HepG2 (cell line): ENCODE data around the gene CDC42BPG. TPM values are rescaled to one million over a fixed set of nuclear protein-coding genes. Genes with fewer than 3 reads are reported as not detected.

Experiments
- ATAC-seq: fragments of 200-7000 bp; cut with Tn5 transposase; 3 replicates; pipeline ENCODE4 v1.9.1; 2020; ENCODE audit warnings: mild to moderate bottlenecking, moderate library complexity
- BruUV-seq: library from RNA; stranded (reverse); fragments of 400-500 nt; replicated peaks from 2 replicates; lab custom pipeline; 2021; lab: Mats Ljungman, UMichigan
- CTCF ChIA-PET: fragments of 300-600 bp; formaldehyde crosslinking; extraction: SDS; loops from one replicate; lab custom pipeline; 2021; ENCODE audit warnings: low total read pairs, inconsistent platforms, low intra/inter-chr PET ratio; lab: Yijun Ruan, JAX
- POLR2A ChIA-PET: fragments of 350-600 bp; sonication (Branson Sonifier 250); formaldehyde crosslinking; loops from one replicate; lab custom pipeline; 2020; ENCODE audit warnings: antibody characterized with exemption, inconsistent platforms; lab: Yijun Ruan, JAX
- DNase-seq: peaks from one replicate; pipeline ENCODE4 v3.0.0-alpha.2; 2015; ENCODE audit warnings: low spot score
- FAIRE-seq: peaks from 3 replicates; lab custom pipeline; 2011; peaks lifted over from hg19 to GRCh38; lab: Jason Lieb, UNC
- H2AFZ ChIP-seq: one replicate; pipeline ENCODE4 v1.6.1; 2011; ENCODE audit warnings: low read length, inconsistent platforms
- H3K27ac ChIP-seq: fragments of 300-600 bp; 3 replicates; pipeline ENCODE4 v1.8.0; 2011; ENCODE audit warnings: mixed run types, mild to moderate bottlenecking, mixed read lengths, low read length, inconsistent platforms; ENCODE audit not compliant: insufficient read depth; ENCODE audit errors: extremely low read length
- H3K27me3 ChIP-seq, 2 experiments: fragments of 200-600 bp in 1 of 2; 2 replicates in 1 of 2; 3 replicates in 1 of 2; pipeline versions ENCODE4 v1.6.0 to v1.8.0; 2011; ENCODE audit warnings: low read length in 2 of 2, mild to moderate bottlenecking in 2 of 2, moderate library complexity in 2 of 2, inconsistent platforms in 1 of 2; ENCODE audit not compliant: insufficient read depth in 2 of 2, control insufficient read depth in 1 of 2
- H3K36me3 ChIP-seq, 2 experiments: fragments of 200-600 bp in 1 of 2; replicated peaks in 1 of 2; 2 replicates in 1 of 2; 3 replicates in 1 of 2; pipeline versions ENCODE4 v1.5.1 to v1.8.0; 2011; ENCODE audit warnings: low read length in 2 of 2, inconsistent platforms in 1 of 2; ENCODE audit not compliant: insufficient read depth in 2 of 2, control insufficient read depth in 1 of 2
- H3K4me1 ChIP-seq: 2 replicates; pipeline ENCODE4 v1.5.1; 2012; ENCODE audit warnings: low read length, inconsistent platforms; ENCODE audit not compliant: insufficient read depth
- H3K4me2 ChIP-seq: 2 replicates; pipeline ENCODE4 v1.6.0; 2011; ENCODE audit warnings: low read depth, low read length, inconsistent platforms
- H3K4me3 ChIP-seq, 3 experiments: fragments of 200-600 bp in 1 of 3; sonication (generic), shearing (Covaris generic) in 1 of 3; replicated peaks in 1 of 3; 2 replicates each; pipeline ENCODE4 v1.5.1; 2011 to 2016; ENCODE audit warnings: low read length in 3 of 3, inconsistent platforms in 2 of 3, low read depth in 2 of 3, mild to moderate bottlenecking in 2 of 3, control low read depth in 1 of 3, mixed read lengths in 1 of 3; ENCODE audit not compliant: insufficient read depth in 1 of 3
- H3K79me2 ChIP-seq: one replicate; pipeline ENCODE4 v1.6.1; 2011; ENCODE audit warnings: low read length, inconsistent platforms; ENCODE audit not compliant: insufficient read depth
- H3K9ac ChIP-seq: 2 replicates; pipeline ENCODE4 v1.6.0; 2011; ENCODE audit warnings: mild to moderate bottlenecking, low read depth, low read length, inconsistent platforms; ENCODE audit not compliant: insufficient read depth
- H3K9me3 ChIP-seq: 2 replicates; pipeline ENCODE4 v1.5.1; 2012; ENCODE audit warnings: mild to moderate bottlenecking, low read length
- H4K20me1 ChIP-seq: 2 replicates; pipeline ENCODE4 v1.6.0; 2011; ENCODE audit warnings: inconsistent platforms, mild to moderate bottlenecking, low read length, moderate library complexity; ENCODE audit not compliant: insufficient read depth
- FOXJ3 ChIP-seq: sonication (generic); formaldehyde crosslinking; IDR thresholded peaks from 2 replicates; pipeline ENCODE4 v1.4.0; 2020; ENCODE audit warnings: missing genetic modification reagents, mild to moderate bottlenecking, borderline replicate concordance
- MAFG ChIP-seq: sonication (generic); formaldehyde crosslinking; IDR thresholded peaks from 2 replicates; pipeline ENCODE4 v1.5.1; 2020; ENCODE audit warnings: mild to moderate bottlenecking, missing genetic modification reagents
- SMAD1 ChIP-seq: sonication (generic); formaldehyde crosslinking; IDR thresholded peaks from 2 replicates; pipeline ENCODE4 v1.4.0; 2020; ENCODE audit warnings: missing genetic modification reagents, low read depth, mild to moderate bottlenecking, borderline replicate concordance
- SRSF1 ChIP-seq: fragments of 200-400 bp; formaldehyde crosslinking; optimal IDR thresholded peaks from 2 replicates; pipeline ENCODE3; 2017; ENCODE audit warnings: mild to moderate bottlenecking, low read depth, low read length, moderate library complexity
- STAT5B ChIP-seq: sonication (generic); formaldehyde crosslinking; IDR thresholded peaks from 2 replicates; pipeline ENCODE4 v1.4.0; 2020; ENCODE audit warnings: missing genetic modification reagents
- ZNF556 ChIP-seq: sonication (generic); formaldehyde crosslinking; IDR thresholded peaks from 2 replicates; pipeline ENCODE4 v1.4.0; 2020; ENCODE audit warnings: mild to moderate bottlenecking, missing genetic modification reagents, borderline replicate concordance
- ZNF563 ChIP-seq: sonication (generic); formaldehyde crosslinking; IDR thresholded peaks from 2 replicates; pipeline ENCODE4 v1.8.0; 2022; ENCODE audit warnings: mild to moderate bottlenecking, moderate library complexity, missing genetic modification reagents
- ZNF564 ChIP-seq: sonication (generic); formaldehyde crosslinking; IDR thresholded peaks from 2 replicates; pipeline ENCODE4 v1.8.1; 2023; ENCODE audit warnings: mild to moderate bottlenecking, missing genetic modification reagents
- WGBS: methylation state at CpG from one replicate; pipeline ENCODE4 v1.1.6; 2017; ENCODE audit warnings: low lambda C conversion rate; 5-methylcytosine and 5-hydroxymethylcytosine counted together
- in situ Hi-C: cut with HindIII; loops from 2 replicates; pipeline ENCODE4 v1.10.0; 2017; ENCODE audit warnings: low pct_unique_long_range_greater_than_20kb; ENCODE audit not compliant: extremely low pct_ligation_motif_present
- intact Hi-C: fragments of 100-400 bp; cut with micrococcal nuclease; formaldehyde crosslinking; loops from one replicate; pipeline ENCODE4 v1.10.0; 2022; ENCODE audit not compliant: unreplicated experiment
- polyA plus RNA-seq, 8 experiments: library from polyadenylated mRNA; depleted of rRNA in 3 of 8; stranded (reverse) in 7 of 8; unstranded in 1 of 8; fragments of >200 nt; fragmentation: Illumina TruSeq in 4 of 8; extraction: Trizol in 4 of 8; gene quantifications; 2 replicates each; pipeline versions ENCODE4 v1.2.1 to v1.2.3, GENCODE V29; 2011 to 2016; ENCODE audit warnings: low read depth in 4 of 8, missing spikeins in 1 of 8, mixed read lengths in 1 of 8; ENCODE audit not compliant: insufficient read depth in 1 of 8
- total RNA-seq, 5 experiments: library from RNA; depleted of rRNA; stranded (reverse); fragments of >200 nt; fragmentation: Illumina TruSeq; extraction: Trizol; gene quantifications; 2 replicates each; pipeline ENCODE4 v1.2.3, GENCODE V29; 2016; ENCODE audit warnings: low read depth in 1 of 5
- TF ChIP-seq, protein P1 (sequence below): sonication (generic); formaldehyde crosslinking; IDR thresholded peaks from 2 replicates; pipeline ENCODE4 v1.4.0; 2020; ENCODE audit warnings: mild to moderate bottlenecking, missing genetic modification reagents, borderline replicate concordance
- TF ChIP-seq, protein P2 (sequence below): sonication (generic); formaldehyde crosslinking; IDR thresholded peaks from 2 replicates; pipeline ENCODE4 v1.5.0; 2020; ENCODE audit warnings: missing genetic modification reagents

CDC42BPG gene
- total and polyA plus RNA-seq, 2 of the 13 experiments (the other 11 are each of a cell fraction or from before 2014, with no cell fraction given) = 0.55 to 1.4 TPM

DNA sequence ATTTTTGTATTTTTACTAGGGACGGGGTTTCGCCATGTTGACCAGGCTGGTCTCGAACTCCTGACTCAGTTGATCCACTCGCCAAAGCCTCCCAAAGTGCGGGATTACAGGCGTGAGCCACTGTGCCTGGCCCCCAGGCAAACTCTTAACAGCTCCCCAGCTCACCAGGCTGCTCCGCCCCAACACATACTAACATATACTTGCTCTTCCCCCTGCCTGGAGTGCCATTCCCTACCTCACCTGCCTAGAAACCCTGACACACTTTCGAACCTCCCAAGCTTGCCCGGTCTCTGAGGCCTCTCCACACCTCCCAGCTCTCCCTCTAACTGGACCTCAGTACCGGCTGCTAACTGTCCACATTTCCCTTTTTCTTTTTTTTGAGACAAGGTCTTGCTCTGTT is 49.9 kb downstream of the CDC42BPG start:
- no peak for DNase-seq
- no peak overlapping the region for H2AFZ ChIP-seq

DNA sequence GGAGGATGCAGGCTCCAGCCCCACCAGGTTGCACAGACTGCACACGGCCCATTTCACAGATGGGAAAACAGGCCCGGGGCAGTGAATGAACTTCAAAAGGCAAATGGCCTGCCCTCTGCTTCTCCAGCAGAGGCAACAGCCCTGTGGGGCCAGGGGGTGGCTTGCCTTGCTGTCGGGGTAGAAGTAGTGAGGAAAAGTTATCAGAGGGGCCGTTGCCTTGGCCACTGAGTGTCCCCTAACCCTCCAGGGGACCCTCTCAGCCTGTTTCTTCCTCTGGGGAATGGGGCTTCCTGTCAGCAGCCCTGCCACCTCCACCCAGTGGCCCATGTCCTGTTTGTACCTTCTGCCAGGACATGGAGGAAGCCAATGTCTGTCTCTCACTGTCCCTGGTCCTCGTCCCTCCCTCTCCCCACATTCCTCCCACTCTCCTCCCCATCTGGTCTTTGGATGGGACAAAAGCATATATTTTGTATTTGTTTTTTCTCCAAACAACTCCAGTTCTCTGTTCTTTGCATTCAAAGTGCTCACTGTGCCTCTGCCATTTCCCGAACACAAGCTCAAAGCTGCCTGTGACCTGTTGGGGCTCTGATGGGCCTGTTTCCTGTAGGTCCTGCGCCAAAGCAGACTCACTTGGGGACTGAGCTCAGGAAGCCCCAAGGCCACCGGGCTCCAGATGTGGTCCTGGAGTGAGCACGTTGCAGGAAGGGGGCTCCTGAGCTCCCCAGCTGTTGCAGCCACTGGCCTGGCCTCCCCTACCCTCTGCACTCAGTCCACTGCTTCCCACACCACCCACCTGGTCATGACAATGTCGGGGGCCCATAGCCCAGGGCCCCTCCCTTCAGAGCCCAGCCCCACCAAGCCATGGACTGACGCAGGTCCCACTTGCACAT is 50.9 kb downstream of the CDC42BPG start:
- H3K9ac ChIP-seq = no peak overlapping the region
- no peak overlapping the region for H3K4me2 ChIP-seq
- 79% methylated on average over 10 of the region's 11 CpGs for WGBS
- H3K4me1 ChIP-seq = peaks cover 17% of the 10 kb centered on the region
- no peak for ATAC-seq
- TF ChIP-seq ZNF563 (CRISPR knock-in tag) (no peak), ZNF556 (no peak), MAFG (CRISPR knock-in tag) (no peak), SMAD1 (CRISPR knock-in tag) (no peak), FOXJ3 (CRISPR knock-in tag) (no peak), ZNF564 (no peak)
- TF ChIP-seq, protein P1, sequence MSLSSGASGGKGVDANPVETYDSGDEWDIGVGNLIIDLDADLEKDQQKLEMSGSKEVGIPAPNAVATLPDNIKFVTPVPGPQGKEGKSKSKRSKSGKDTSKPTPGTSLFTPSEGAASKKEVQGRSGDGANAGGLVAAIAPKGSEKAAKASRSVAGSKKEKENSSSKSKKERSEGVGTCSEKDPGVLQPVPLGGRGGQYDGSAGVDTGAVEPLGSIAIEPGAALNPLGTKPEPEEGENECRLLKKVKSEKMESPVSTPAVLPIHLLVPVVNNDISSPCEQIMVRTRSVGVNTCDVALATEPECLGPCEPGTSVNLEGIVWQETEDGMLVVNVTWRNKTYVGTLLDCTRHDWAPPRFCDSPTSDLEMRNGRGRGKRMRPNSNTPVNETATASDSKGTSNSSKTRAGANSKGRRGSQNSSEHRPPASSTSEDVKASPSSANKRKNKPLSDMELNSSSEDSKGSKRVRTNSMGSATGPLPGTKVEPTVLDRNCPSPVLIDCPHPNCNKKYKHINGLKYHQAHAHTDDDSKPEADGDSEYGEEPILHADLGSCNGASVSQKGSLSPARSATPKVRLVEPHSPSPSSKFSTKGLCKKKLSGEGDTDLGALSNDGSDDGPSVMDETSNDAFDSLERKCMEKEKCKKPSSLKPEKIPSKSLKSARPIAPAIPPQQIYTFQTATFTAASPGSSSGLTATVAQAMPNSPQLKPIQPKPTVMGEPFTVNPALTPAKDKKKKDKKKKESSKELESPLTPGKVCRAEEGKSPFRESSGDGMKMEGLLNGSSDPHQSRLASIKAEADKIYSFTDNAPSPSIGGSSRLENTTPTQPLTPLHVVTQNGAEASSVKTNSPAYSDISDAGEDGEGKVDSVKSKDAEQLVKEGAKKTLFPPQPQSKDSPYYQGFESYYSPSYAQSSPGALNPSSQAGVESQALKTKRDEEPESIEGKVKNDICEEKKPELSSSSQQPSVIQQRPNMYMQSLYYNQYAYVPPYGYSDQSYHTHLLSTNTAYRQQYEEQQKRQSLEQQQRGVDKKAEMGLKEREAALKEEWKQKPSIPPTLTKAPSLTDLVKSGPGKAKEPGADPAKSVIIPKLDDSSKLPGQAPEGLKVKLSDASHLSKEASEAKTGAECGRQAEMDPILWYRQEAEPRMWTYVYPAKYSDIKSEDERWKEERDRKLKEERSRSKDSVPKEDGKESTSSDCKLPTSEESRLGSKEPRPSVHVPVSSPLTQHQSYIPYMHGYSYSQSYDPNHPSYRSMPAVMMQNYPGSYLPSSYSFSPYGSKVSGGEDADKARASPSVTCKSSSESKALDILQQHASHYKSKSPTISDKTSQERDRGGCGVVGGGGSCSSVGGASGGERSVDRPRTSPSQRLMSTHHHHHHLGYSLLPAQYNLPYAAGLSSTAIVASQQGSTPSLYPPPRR (CRISPR knock-in tag) = no peak
- TF ChIP-seq, protein P2, sequence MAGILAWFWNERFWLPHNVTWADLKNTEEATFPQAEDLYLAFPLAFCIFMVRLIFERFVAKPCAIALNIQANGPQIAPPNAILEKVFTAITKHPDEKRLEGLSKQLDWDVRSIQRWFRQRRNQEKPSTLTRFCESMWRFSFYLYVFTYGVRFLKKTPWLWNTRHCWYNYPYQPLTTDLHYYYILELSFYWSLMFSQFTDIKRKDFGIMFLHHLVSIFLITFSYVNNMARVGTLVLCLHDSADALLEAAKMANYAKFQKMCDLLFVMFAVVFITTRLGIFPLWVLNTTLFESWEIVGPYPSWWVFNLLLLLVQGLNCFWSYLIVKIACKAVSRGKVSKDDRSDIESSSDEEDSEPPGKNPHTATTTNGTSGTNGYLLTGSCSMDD (CRISPR knock-in tag) = no peak
- H3K27me3 ChIP-seq = no peaks in the 10 kb centered on the region
- no peaks in the 10 kb centered on the region; a peak in 1 of 5 replicates for H3K36me3 ChIP-seq
- H4K20me1 ChIP-seq = no peaks in the 10 kb centered on the region
- BruUV-seq = no TSS peak
- no peaks in the 10 kb centered on the region for H3K79me2 ChIP-seq
- ChIA-PET CTCF (no interaction called here), POLR2A (interaction anchor here (1.4 kb wide), 1 partner anchor 15 kb away, joined by 5 read pairs; the partner anchor contains the start of gene SF1)
- no peaks in the 10 kb centered on the region for H3K9me3 ChIP-seq
- in situ Hi-C loops (no loop called here), intact Hi-C loops (no loop called here)
- no peak for FAIRE-seq
- no peak overlapping the region for H3K27ac ChIP-seq
- DNase-seq = no peak
- no peak overlapping the region for H3K4me3 ChIP-seq
- no peak overlapping the region for H2AFZ ChIP-seq

More for the DNA sequence above, 49.9 kb downstream of the CDC42BPG start:
- Histone ChIP-seq H3K4me1 (peaks cover 27% of the 10 kb centered on the region), H3K79me2 (no peaks in the 10 kb centered on the region), H3K27ac (no peak overlapping the region), H3K27me3 (no peaks in the 10 kb centered on the region), H3K4me2 (no peak overlapping the region), H3K4me3 (no peak overlapping the region), H4K20me1 (no peaks in the 10 kb centered on the region), H3K9ac (no peak overlapping the region), H3K36me3 (no peaks in the 10 kb centered on the region; a peak in 1 of 5 replicates), H3K9me3 (no peaks in the 10 kb centered on the region)
- 96% methylated on average over 10 of the region's 10 CpGs for WGBS
- ATAC-seq (no peak), FAIRE-seq (no peak)
- in situ Hi-C loops (no loop called here), intact Hi-C loops (no loop called here)
- CTCF ChIA-PET = no interaction called here
- POLR2A ChIA-PET = interaction anchor here (1.4 kb wide), 1 partner anchor 16 kb away, joined by 5 read pairs; the partner anchor contains the start of gene SF1
- no peak for TF ChIP-seq STAT5B
- no peak for TF ChIP-seq SRSF1
- no TSS peak for BruUV-seq
